NCI-H187 (cell line): ENCODE measurements around the gene COQ7.

ENCODE experiments used
- DNase-seq, 2 experiments: peaks; one replicate each; lab custom pipeline; 2025; lab: John Stamatoyannopoulos, UW

COQ7 gene

DNA sequence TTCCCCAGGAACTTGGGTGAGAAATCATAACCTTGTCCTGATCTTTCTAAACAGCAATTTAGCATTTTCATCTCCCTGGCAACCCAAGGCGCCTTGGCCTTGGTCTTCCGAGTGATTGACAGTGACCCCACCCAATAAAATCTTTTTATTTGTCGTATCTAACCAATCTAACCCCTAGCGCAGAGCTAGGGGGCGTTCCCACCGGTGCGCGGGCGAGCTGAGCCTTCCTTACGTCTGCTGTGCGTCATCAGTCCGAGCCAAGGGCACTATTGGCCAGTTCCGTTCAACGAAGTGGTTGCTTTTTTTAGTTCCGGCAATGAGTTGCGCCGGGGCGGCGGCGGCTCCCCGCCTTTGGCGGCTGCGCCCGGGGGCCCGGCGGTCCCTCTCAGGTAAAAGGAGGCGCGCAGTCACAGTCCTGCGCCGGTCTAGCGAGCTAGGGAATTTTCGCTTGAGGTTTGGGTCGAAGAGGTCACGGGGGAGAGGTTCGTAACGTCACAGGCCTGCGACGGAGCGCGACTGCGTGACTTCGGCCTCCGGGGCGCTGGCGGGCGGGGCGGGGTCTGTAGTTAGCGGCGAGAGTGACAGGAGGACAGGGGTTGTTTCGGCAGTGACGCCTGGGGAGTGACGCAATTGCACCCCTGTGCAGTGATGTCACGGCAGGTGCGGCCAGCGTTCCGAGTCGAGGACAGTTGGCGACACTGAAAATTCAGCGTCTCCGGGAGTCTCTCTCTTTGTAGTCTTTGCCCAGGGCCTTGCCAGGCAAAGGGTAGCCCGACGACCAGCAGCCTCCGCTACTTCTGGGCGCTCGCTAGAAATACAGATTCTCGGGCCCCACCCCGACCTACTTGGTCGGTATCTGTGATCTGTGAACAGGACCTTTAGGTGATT lies at the start of gene COQ7:
Gene COQ7 (plus strand): TSS at position 266 of the 888 bp plus-strand sequence. CDS start 51 bp downstream, at position 317.
- peak; percentile 87 to 92 for DNase-seq

DNA sequence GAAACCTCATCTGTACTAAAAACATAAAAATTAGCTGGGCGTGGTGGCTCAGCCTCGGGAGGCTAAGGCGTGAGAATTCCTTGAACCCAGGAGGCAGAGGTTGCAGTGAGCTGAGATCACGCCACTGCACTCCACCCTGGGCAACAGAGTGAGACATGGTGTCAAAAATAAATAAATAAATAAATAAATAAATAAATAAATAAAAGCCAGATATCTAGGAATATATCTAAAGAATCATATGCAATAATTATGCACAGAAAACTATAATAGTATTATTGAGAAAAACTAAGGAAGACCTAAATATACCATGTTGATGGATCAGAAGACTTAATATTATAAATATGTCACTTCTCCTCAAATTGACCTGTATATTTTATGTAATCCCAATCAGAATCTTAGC lies 46.7 kb upstream of the COQ7 start:
- no peak for DNase-seq

DNA sequence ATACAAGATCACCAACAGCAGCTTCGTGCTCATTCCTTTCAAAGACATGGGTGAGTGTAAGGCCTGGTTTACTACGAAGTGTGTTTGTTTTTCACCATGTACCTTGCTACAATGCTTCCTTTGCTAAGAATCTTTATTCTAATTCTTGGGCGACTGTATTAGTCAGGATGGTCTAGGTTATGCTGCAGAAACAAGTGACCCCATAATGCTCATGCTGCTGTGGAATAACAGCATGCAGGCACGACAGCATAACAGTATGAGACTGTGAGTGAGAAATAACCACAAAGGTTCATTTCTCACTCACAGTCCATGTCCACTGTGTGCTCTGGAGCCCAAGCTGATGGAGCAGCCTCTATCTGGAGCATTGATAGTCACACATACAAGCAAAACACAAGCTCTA lies 45.7 kb upstream of the COQ7 start:
- no peak for DNase-seq

DNA sequence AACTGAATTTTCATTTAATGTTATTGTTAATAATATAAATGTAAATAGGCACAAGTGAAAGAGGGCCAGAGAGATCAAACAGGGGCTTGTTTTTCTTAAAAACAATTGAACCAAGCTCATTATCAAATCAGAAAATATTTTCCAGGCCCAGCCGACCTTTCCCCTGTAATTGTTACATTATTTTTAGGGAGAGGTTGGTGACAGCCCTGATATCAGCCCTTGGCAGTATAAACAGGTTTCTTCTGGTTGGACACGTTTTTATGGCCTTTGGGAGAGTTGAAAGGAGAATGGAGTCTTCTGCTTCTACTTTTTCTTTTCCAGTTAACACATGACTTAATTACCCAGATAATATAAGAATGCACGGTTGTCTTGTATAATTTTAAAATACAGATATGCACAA lies 40.0 kb upstream of the COQ7 start:
- no peak for DNase-seq

DNA sequence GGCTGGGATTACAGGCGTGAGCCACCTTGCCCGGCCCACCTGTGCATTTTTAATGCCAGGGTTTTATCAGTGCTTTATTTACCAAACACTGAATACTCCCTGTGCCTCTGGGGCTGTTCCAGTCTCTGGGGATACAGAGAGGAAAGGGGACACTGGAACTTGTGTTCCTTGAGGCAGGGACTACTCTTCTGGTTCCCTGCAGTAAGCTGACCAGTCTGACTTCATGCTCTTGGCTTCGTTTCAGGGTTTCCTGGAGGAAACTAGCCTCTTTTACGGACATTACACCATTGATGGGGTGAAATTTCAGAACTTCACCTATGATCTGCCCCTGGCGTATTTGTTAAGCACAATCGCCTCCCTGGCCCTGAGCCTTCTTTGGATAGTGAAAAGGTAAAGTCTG lies 37.4 kb upstream of the COQ7 start:
- DNase-seq, result no peak

DNA sequence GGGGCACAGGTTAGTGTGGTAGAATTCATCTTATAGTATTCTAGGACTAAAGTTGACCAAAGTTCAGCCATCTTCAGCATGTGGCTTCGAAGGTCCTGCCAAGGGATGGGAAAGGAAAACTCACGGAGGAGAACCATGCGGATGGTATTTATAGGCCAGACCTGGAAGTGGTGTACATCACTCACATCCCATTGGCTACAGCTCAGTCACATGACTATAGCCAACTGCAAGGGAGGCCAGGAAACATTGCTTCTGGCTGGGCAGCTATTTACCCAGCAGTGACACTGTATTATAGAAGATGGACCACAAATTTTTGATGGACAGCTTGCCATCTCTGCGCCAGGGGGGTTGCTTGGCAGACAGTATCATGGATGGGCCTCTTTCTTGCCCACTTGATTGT lies 35.7 kb upstream of the COQ7 start:
- no peak for DNase-seq

DNA sequence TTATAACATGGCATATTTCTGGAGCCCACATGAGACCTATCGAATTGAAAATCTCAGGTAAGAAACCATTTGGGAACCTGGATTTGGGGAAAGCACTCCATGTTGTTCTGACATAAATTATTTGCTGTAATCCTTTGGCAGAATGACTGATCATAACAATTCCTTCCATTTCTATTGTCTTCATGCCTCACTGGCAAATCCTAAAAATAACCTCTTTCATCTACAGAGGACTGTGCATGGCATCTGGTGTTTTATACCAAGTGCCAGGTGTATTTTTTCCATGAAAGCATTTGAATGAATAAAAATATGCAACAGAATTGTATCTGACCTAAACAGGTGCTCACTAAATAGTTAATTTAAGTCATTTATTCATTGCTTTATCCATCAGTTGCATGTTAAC lies 33.7 kb upstream of the COQ7 start:
- no peak for DNase-seq

DNA sequence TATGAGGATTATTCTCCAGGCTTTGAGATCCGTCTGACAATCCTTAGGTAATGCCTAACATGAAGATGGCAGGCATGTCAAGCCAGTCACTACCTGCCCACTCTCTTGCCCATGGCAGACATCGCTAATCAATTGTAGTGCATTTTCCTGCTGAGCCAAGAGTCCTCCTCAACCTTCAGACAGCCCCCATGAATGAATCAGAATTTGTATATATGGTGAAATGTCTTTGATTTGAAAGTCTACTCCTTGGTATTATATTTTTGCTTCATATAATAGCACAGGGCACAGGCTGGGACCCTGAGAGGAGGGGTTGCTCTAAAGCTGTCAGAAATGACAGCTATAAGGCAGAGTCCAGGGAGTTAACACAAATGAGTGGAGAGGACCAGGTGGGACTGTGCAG lies 27.0 kb upstream of the COQ7 start:
- no peak for DNase-seq

DNA sequence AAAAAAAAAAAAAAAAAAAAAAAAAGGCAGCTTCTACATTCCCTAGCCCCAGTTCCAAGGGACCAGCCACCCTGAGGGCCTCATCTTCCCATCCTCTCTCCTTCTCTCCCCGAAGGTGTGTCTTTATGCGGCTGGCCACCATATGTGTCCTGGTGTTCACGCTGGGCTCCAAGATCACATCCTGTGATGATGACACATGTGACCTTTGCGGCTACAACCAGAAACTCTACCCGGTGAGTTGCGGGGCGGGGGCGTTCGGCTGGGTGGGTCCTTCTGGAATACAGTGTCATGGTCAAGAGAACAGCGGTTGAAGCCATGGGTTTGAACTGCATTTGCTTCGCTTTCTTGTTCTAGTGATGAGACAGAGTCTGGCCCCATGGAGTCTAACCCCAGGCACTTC lies 22.6 kb upstream of the COQ7 start:
- DNase-seq, result no peak

DNA sequence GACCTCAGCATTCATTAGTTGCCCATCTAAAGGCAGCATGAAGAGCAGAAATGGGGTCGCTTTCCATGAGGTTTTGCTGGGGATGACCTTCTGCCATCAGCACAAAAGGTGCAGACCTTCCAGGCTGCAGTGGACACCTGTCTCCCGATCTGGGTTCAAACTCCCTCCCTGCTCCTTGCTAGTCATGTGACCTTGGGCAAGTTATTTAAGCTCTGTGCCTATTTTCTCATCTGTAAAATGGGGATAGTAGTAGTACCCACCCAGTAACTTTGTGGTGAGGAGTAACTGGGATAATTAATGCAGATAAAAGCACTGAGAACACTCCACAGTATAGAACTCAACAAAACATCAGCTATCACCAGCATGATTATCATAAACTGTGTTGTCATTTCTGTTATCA lies 21.4 kb upstream of the COQ7 start:
- DNase-seq, result no peak

DNA sequence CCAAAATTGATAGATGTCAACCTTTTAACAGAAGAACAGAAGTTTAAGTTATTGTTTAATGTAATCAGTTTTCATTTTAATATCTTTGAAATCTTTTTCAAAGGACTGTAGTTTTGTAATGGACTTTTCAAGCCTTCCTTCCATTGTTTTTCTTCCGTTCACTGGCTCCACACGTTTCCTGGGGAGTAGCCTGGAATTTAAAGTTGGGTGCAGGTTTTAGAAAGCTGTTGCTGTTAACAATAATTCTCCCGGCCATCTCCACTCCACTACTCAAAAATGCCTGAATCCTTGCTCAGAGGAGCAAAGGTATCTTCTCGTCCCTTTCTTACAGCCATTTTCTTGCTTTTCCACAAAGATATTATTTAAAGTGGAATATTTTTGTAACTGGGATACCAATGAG lies 4.7 kb upstream of the COQ7 start:
- DNase-seq, result no peak

DNA sequence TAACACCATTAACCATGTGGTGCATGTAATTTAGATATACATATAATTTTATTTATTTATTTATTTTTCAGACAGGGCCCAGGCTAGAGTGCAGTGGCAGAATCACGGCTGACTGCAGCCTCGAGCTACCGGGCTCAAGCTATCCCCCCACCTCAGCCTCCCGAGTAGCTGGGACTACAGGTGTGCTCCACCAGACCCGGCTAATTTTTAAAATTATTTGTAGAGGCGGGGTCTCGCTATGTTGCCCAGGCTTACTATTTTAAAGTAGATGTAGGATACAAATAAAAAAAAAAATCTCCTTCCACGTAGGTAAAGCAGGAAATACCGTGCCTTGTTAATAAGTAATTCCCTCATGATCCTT lies 446 bp upstream of the COQ7 start:
- DNase-seq, result no peak

DNA sequence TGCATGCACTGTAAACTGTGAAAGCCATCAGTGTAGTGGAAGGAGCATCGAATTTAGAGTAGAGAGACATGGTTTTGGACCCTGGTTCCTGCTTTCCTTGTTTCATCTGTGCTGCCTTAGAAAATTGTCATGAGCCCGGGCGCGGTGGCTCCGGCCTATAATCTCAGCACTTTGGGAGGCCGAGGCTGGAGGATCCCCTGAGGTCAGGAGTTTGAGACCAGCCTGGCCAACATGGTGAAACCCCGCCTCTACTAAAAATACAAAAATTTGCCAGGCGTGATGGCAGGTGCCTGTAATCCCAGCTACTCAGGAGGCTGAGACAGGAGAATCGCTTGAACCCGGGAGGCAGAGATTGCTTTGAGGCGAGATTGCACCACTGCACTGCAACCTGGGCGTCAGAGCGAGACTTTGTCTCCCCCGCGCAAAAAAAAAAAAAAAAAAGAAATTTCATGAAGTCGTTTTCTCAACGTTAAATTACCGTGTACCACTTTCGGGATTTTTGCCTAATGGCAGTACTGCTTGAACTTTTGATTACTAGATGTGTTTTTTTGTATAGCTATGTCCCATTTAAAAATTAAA lies 912 bp downstream of the COQ7 start:
- DNase-seq, result no peak

DNA sequence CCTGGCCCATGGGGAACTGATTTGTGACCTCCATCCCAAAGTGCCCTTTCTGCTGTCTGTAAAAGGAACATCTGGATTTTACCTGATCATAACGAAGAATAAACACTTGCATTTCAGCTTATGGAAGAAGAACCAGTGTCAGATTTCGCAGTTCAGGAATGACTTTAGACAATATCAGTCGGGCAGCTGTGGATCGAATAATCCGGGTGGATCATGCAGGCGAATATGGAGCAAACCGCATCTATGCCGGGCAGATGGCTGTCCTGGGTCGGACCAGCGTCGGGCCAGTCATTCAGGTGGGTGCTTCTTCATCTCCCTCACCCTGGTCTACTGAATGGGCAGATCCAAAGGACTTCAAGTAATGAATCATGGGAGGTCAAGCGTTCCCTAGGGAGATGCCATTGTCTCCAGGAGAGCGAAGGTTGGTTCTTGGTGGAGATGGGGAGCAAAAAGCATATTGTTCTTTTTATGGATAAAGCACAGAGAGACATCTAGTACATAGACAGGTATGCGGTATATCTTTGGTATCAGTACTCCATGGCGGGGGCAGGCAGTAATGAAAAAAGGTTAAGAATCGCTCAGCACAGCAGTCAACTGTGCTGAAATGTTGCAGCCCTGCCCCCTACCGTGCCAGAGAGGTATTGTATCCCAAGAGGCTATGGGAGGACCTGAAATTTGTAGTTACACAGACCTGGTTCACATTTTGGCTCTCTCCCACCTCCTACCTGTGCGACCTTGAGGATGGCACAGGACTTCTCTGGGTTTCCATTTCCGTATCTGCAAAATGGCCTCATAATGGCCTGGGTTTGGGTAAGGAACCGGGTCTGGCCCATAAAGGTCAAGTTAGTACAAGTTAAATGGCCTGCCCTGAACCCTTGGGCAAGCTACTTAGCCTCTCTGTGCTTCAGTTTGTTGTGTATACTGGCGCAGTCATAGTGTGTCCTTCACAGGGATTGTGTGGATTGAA lies 4.7 kb downstream of the COQ7 start:
- DNase-seq, result peak in 1 of 2 experiments; percentile 0

DNA sequence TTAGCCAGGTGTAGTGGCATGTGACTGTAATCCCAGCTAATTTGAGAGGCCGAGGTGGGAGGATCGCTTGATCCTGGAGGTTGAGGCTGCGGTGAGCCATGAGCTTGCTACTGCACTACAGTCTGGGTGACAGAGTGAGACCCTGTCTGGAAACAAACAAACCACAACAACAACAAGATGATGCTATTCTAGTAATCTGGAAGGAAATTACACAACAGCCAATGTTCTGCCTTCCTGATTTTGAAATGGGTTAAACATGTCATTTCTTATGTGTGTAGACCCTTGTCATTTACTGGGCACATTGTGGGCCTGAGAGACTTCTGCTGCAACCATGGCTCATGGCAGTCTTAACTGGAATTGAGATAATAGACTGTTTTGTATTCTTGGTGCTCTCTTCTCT lies 5.9 kb downstream of the COQ7 start:
- DNase-seq, result no peak

DNA sequence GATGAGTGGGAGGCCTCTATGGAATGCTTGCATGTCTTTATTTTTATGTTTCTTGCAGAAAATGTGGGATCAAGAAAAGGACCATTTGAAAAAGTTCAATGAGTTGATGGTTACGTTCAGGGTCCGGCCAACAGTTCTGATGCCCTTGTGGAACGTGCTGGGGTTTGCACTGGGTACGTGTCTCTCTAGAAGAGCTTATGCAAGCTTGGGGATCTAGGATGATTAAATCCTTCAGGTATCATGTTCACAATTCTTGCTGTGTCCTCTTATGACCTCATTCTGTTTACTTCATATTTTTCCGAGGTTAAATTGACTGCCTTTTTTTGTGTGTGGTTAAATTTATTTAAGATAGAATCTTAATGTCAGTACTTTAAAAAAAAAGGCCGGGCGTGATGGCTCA lies 6.4 kb downstream of the COQ7 start:
- DNase-seq, result no peak

DNA sequence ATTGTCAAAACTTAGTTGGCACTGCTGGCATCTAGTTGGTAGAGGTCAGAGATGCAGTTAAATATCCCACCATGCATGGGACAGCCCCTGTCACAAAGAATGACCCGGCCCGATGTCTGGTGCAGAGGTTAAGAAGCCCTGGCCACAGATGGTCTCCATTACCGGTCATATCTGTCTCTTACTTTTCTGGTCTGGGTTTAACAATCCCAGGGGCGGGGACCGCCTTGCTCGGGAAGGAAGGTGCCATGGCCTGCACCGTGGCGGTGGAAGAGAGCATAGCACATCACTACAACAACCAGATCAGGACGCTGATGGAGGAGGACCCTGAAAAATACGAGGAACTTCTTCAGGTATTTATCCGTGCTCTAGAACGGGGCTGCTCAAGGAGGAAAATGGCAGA lies 8.1 kb downstream of the COQ7 start:
- no peak for DNase-seq

DNA sequence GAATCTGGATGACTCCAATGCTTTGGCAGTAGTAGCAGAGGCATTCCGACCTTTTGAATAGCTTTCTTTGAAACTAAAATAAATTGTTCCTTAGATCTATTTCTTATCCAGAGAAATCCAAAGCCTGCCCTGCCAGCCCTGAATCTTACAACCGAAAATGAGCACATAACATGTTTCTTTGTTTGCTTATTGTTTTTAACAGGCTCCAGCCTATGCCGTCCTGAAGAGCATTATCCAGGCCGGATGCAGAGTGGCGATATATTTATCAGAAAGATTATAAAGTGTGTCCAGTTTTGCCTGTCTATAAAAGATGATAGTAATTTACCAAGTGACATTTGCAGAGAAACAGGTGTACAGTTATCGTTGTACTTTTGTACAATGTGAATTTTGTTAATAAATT lies 10.5 kb downstream of the COQ7 start:
- no peak for DNase-seq

DNA sequence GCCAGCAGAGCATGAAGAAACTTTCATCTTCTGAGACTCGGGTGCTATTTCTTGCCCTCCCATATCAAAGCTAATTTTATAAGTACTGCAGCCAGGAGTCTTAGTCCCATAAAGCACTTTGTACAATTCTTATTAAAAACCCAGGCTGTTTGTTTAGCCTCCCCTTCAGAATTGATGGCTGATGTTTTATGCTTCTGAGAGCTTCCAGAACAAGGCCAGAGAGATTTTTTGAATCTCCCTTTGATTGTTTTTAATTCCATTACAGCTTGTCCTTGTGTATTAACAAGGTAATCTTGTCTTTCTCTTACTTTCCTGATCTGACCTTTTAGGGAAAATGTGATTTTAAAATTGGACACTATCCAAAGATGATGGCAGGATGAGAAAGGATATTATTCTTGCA lies 16.3 kb downstream of the COQ7 start:
- no peak for DNase-seq

DNA sequence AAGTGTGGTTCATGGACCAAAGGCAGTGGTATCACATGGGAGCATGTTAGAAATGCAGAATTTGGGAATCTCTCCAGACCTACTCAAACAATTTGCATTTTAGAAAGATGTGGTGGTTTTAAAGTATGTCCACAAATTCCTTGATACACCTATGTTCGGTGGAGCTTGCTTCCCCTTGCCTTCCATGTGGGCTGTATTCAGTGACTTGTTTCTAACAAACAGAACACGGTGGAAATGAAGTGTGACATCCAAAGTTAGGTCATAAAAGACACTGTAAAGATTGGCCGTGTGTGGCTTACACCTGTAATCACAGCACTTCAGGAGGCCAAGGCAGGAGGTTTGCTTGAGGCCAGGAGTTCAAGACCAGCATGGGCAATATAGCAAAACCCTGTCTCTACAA lies 16.7 kb downstream of the COQ7 start:
- DNase-seq, result no peak

DNA sequence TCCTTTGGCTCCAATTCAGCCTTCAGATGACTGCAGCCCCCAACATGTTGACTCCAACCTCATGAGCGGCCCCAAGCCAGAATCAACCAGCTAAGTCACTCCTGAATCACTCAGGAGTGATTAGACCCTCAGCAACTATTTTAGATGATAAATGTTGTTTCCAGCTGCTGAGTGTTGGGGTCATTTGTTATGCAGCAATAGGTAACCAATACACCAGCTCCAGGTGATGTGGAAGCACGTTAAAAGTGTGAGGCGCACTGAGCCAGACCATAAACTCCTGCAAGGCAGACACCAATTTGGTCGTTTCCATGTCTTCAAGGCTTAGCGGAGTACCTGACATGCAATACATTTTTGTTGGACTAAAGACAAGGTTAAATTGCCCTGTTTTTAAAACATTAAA lies 17.5 kb downstream of the COQ7 start:
- no peak for DNase-seq

DNA sequence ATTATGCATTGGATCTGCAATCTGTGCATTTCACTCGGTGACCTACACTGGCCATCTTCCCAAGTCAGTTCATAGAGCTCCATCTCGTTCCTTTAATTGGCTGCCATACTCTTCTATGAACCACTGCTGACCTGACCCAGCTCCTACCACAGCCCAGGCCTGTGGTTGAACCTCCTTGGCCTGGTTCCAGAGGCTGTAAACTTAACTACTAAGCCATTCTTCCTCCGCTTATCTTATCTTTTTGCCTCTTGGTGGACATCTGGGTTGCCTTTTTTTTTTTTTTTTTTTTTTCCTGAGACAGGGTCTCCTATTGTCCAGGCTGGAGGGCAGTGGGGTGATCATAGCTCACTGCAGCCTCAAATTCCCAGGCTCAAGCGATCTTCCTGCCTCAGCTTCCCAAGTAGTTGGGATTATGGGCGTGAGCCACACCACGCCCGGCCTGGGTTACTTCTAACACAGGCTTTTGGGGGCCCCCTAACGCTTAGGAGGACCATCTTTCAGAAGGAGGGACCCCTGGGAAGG lies 18.3 kb downstream of the COQ7 start:
- DNase-seq, result no peak
